Measurements from ENCODE around the gene RALA.

The RALA gene

GRCh38 chr7:39582536-39582935, 40.8 kb upstream of the RALA start:
- TF ChIP-seq PKNOX1 (IDR thresholded peaks at IDR 0.05) (0 out of 2 replicates have a peak, but pooled peaks have one; percentile 14), FOXM1 (IDR thresholded peaks at IDR 0.05; ENCODE audit: borderline replicate concordance) (no peak)
- CTCF ChIA-PET: interaction anchor here (5.2 kb wide), 1 partner anchor 163 kb away, joined by 86 read pairs; no protein-coding TSS in a partner anchor
- DNase-seq (ENCODE audit: extremely low spot score): no peak
- POLR2A ChIA-PET: interaction anchor here (1.0 to 3.0 kb wide), 2 partner anchors 16 to 40 kb away, joined by 4 to 14 read pairs; partner anchors contain the start of gene RALA

- POLR2A ChIA-PET: interaction anchor here (1.0 to 3.0 kb wide), 2 partner anchors 39 to 117 kb away, joined by 3 to 14 read pairs; partner anchors contain the start of gene RALA
- DNase-seq (ENCODE audit: extremely low spot score): no peak
- TF ChIP-seq ZNF384 (IDR thresholded peaks at IDR 0.05) (no peak), FOXA1 (IDR thresholded peaks at IDR 0.05) (no peak), L3MBTL2 (conservative IDR thresholded peaks at IDR 0.05) (no peak), ELF4 (IDR thresholded peaks at IDR 0.05) (no peak), ARNT (IDR thresholded peaks at IDR 0.05) (no peak), FOXK2 (IDR thresholded peaks at IDR 0.05) (no peak), SUZ12 (IDR thresholded peaks at IDR 0.05) (no peak), CTBP1 (IDR thresholded peaks at IDR 0.05; ENCODE audit: borderline replicate concordance) (no peak), TARDBP (IDR thresholded peaks at IDR 0.05) (no peak), BHLHE40 (IDR thresholded peaks at IDR 0.05; ENCODE audit: borderline replicate concordance) (no peak), HDGF (IDR thresholded peaks at IDR 0.05; ENCODE audit: borderline replicate concordance) (no peak)
- CTCF ChIA-PET: interaction anchor here (1.0 kb wide), 1 partner anchor 159 kb away, joined by 4 read pairs; no protein-coding TSS in a partner anchor
These were observed 39.8 kb upstream of the RALA start for GRCh38 chr7:39583539-39583938.

GRCh38 chr7:39587393-39587792, 36.0 kb upstream of the RALA start:
- no peak for TF ChIP-seq NFRKB (IDR thresholded peaks at IDR 0.05)
- no peak for TF ChIP-seq SUZ12 (IDR thresholded peaks at IDR 0.05)
- no peak for TF ChIP-seq PKNOX1 (IDR thresholded peaks at IDR 0.05)
- no peak for TF ChIP-seq SP1 (IDR thresholded peaks at IDR 0.05)
- no peak for TF ChIP-seq FOXM1 (IDR thresholded peaks at IDR 0.05; ENCODE audit: borderline replicate concordance)
- no peak for TF ChIP-seq CTBP1 (IDR thresholded peaks at IDR 0.05; ENCODE audit: borderline replicate concordance)
- TF ChIP-seq BHLHE40 (IDR thresholded peaks at IDR 0.05; ENCODE audit: borderline replicate concordance): no peak
- TF ChIP-seq ARNT (IDR thresholded peaks at IDR 0.05): no peak
- CTCF ChIA-PET: interaction anchor here (2.5 kb wide), 1 partner anchor 155 kb away, joined by 7 read pairs; no protein-coding TSS in a partner anchor
- POLR2A ChIA-PET: no interaction called here
- DNase-seq (ENCODE audit: extremely low spot score): no peak

GRCh38 chr7:39588416-39588815, 35.0 kb upstream of the RALA start:
- TF ChIP-seq ZNF384 (IDR thresholded peaks at IDR 0.05): 0 out of 2 replicates have a peak, but pooled peaks have one; percentile 39
- TF ChIP-seq L3MBTL2 (conservative IDR thresholded peaks at IDR 0.05): no peak
- TF ChIP-seq FOXK2 (IDR thresholded peaks at IDR 0.05): no peak
- no peak for TF ChIP-seq LEF1 (IDR thresholded peaks at IDR 0.05; ENCODE audit: borderline replicate concordance)
- ChIA-PET POLR2A (interaction anchor here (2.9 kb wide), 1 partner anchor 35 kb away, joined by 14 read pairs; the partner anchor contains the start of gene RALA), CTCF (interaction anchor here (0.5 to 2.5 kb wide), 5 partner anchors 8 to 610 kb away, joined by 3 to 9 read pairs (median 4); no protein-coding TSS in a partner anchor)

GRCh38 chr7:39589323-39590111, 33.9 kb upstream of the RALA start:
- peak; percentile 71 for TF ChIP-seq PKNOX1 (IDR thresholded peaks at IDR 0.05)
- TF ChIP-seq ELF4 (IDR thresholded peaks at IDR 0.05): no peak
- TF ChIP-seq CTBP1 (IDR thresholded peaks at IDR 0.05; ENCODE audit: borderline replicate concordance): peak; percentile 41; the same call in 1 of the 2 replicates
- ChIA-PET POLR2A (interaction anchor here (2.9 kb wide), 1 partner anchor 34 kb away, joined by 14 read pairs; the partner anchor contains the start of gene RALA), CTCF (interaction anchor here (1.9 to 2.5 kb wide), 2 partner anchors 9 to 153 kb away, joined by 7 to 9 read pairs; no protein-coding TSS in a partner anchor)
- peak; percentile 48 for DNase-seq (ENCODE audit: extremely low spot score)

More at GRCh38 chr7:39588416-39588815, 35.0 kb upstream of the RALA start:
- DNase-seq (ENCODE audit: extremely low spot score): no peak

GRCh38 chr7:39592586-39592985, 30.8 kb upstream of the RALA start:
- POLR2A ChIA-PET: no interaction called here
- CTCF ChIA-PET: no interaction called here
- TF ChIP-seq SP1 (IDR thresholded peaks at IDR 0.05) (no peak), TARDBP (IDR thresholded peaks at IDR 0.05) (no peak), ZNF384 (IDR thresholded peaks at IDR 0.05) (no peak), ELF4 (IDR thresholded peaks at IDR 0.05) (no peak), BHLHE40 (IDR thresholded peaks at IDR 0.05; ENCODE audit: borderline replicate concordance) (no peak)
- no peak for DNase-seq (ENCODE audit: extremely low spot score)

Data from HEK293T (cell line).